ENCODE measurements around the gene VPS13D. TPM values are rescaled to one million over a fixed set of nuclear protein-coding genes. Genes with fewer than 3 reads are reported as not detected.

The VPS13D gene
- total and polyA plus RNA-seq, 10 of the 15 experiments (the other 5 are each of a cell fraction or from before 2014, with no cell fraction given), result 1.4 to 16.9 (median 8.5) TPM

DNA sequence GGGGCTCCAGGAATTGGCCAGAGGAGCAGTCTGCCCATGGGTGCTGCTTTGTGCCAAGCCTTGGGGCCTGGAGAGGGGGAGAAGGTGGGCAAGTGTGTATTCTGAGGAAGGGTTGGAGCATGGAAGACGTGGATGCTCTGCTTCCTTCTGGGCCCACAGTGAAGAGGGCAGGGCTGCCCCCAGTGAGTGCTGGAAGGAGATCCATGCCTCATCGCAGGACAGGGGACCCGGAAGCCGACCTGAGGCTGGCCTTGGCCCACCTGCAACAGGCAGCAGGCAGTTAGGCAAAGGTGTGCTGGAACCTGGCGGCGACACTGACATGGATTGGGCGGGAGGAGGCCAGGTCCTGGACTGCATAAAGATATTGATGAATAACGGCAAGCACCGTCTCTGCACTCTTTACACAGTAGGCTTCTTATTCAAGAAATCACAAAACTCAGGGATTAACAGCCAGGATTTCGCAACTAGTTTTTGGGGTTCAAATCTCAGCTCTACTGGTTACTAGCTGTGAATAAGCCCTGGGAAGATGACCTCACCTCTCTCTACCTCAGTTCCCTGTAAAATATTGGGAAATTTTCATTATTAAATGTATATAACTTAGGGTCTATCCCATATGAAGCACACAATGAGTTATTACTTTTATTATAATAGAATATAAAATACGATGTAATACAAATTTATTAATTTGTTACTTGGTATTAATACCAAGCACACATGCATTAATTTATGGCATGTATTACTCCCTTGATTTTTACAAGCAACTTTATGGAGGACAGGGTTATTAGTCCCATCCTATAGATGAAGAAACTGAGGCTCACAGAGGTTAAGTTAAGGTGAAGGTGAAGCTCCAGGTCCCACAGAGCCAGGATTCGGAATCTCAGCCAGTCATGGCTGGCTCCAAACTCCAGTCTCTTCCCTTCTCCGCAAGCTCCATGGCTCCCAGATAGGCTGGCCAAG lies 325.9 kb downstream of the VPS13D start:
- Histone ChIP-seq H2AFZ (ENCODE audit: control insufficient read depth, low read depth, low read length) (no peak overlapping the region), H3K9ac (ENCODE audit: control insufficient read depth, insufficient read depth, low read length) (no peak overlapping the region), H3K27ac (ENCODE audit: control insufficient read depth, insufficient read depth) (no peak overlapping the region), H3K4me1 (ENCODE audit: control insufficient read depth, insufficient read depth, low read length) (no peaks in the 10 kb centered on the region), H3K36me3 (ENCODE audit: control insufficient read depth in 2 of 2, insufficient read depth in 2 of 2, low read length in 1 of 2) (no peaks in the 10 kb centered on the region), H4K20me1 (ENCODE audit: control insufficient read depth, insufficient read depth) (no peaks in the 10 kb centered on the region), H3K4me3 (no peak overlapping the region), H3K27me3 (replicated peaks in 1 of 2; ENCODE audit: control insufficient read depth in 2 of 2, insufficient read depth in 2 of 2, low read length in 1 of 2) (no peaks in the 10 kb centered on the region; a peak in 1 of 4 replicates), H3K79me2 (ENCODE audit: control insufficient read depth, insufficient read depth, low read length) (no peaks in the 10 kb centered on the region), H3K4me2 (ENCODE audit: control insufficient read depth, insufficient read depth) (no peak overlapping the region), H3K9me3 (replicated peaks; ENCODE audit: control insufficient read depth, insufficient read depth, low read length) (no peaks in the 10 kb centered on the region; the same call in 2 of the 3 replicates)
- no peak for ATAC-seq
- ChIA-PET POLR2A (no interaction called here), SMC1A (ENCODE audit: uncharacterized antibody, unreplicated experiment) (no interaction called here), CTCF (no interaction called here), RAD21 (ENCODE audit: unreplicated experiment) (no interaction called here)
- WGBS (ENCODE audit: insufficient coverage, insufficient replicate concordance, low lambda C conversion rate, missing lambda C conversion rate), result 38% methylated on average over 13 of the region's 13 CpGs
- BruUV-seq (replicated peaks), result no TSS peak
- FAIRE-seq, result no peak
- in situ Hi-C loops (cut with MboI) (no loop called here), intact Hi-C loops (cut with micrococcal nuclease; ENCODE audit: unreplicated experiment) (no loop called here)
- no peak for DNase-seq (ENCODE audit: low read depth, low spot score)
- TF ChIP-seq FOS (IDR thresholded peaks at IDR 0.05; ENCODE audit: borderline replicate concordance, extremely low read depth, insufficient read length) (no peak), SMARCA5 (IDR thresholded peaks at IDR 0.05) (no peak), SIN3A (IDR thresholded peaks at IDR 0.05; ENCODE audit: low read depth, low read length) (no peak), GABPA (IDR thresholded peaks at IDR 0.05; ENCODE audit: low read depth) (no peak), PAX8 (IDR thresholded peaks at IDR 0.05) (no peak), CBX5 (IDR thresholded peaks at IDR 0.05; ENCODE audit: low read depth) (no peak), NRF1 (conservative IDR thresholded peaks at IDR 0.05; ENCODE audit: low read depth, low read length) (no peak)
